PFSK-1 (cell line): ENCODE measurements around the gene HCST.

Experiments used
- FOXP2 ChIP-seq: optimal IDR thresholded peaks from 2 replicates; pipeline ENCODE3; 2011; ENCODE audit warnings: borderline replicate concordance, control low read depth, inconsistent platforms; ENCODE audit not compliant: insufficient read depth; ENCODE audit errors: extremely low read length, extremely low read depth
- POLR2AphosphoS5 ChIP-seq: IDR thresholded peaks from 2 replicates; pipeline ENCODE4 v1.6.1; 2012; ENCODE audit warnings: low read depth, mild to moderate bottlenecking, control low read depth, low read length, moderate library complexity
- SIN3A ChIP-seq: IDR thresholded peaks from 2 replicates; pipeline ENCODE4 v1.6.1; 2012; ENCODE audit warnings: mild to moderate bottlenecking, low read length, moderate library complexity, borderline replicate concordance; ENCODE audit not compliant: insufficient read depth
- TAF1 ChIP-seq: IDR thresholded peaks from 2 replicates; pipeline ENCODE4 v1.6.1; 2012; ENCODE audit warnings: low read length, control low read depth, borderline replicate concordance; ENCODE audit not compliant: insufficient read depth
- TF ChIP-seq, protein P1 (sequence below), 2 experiments: IDR thresholded peaks; 2 replicates each; pipeline versions ENCODE4 v1.6.1 to v1.8.0; 2011 to 2012; ENCODE audit warnings: low read depth in 2 of 2, low read length in 2 of 2, control low read depth in 1 of 2, inconsistent platforms in 1 of 2, mild to moderate bottlenecking in 1 of 2, moderate library complexity in 1 of 2; ENCODE audit not compliant: insufficient read depth in 1 of 2

Gene HCST

DNA sequence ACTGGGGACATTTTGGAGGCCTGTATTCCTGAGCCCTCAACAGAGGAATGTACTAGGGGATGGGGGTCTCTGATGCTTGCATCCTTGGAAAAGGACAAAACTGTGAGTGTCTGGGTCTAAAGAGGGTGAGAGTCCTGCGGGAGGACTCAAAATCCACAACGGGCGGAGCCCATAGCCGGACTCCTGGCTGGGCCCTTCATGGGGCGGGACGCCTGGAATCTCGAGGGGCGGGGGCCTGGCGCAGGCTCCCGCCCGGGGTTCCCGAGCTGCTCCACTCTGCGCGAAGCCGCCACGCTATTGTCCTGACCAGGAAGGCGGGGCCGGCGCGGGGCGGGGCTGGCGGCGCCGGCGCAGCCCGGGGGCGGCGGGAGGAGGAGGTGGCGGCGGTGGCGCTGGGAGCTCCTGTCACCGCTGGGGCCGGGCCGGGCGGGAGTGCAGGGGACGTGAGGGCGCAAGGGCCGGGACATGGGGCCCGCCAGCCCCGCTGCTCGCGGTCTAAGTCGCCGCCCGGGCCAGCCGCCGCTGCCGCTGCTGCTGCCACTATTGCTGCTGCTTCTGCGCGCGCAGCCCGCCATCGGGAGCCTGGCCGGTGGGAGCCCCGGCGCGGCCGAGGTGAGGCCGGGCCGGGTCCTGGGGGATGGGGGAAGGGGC lies 34.0 kb upstream of the HCST start, which contains the start of gene APLP1:
TSS of gene APLP1 (plus strand) at position 403 of the 651 bp plus-strand sequence. CDS start at position 466, 63 bp downstream.
- TF ChIP-seq POLR2AphosphoS5 (no peak), FOXP2 (no peak), TAF1 (no peak), SIN3A (no peak)
- TF ChIP-seq, protein P1, sequence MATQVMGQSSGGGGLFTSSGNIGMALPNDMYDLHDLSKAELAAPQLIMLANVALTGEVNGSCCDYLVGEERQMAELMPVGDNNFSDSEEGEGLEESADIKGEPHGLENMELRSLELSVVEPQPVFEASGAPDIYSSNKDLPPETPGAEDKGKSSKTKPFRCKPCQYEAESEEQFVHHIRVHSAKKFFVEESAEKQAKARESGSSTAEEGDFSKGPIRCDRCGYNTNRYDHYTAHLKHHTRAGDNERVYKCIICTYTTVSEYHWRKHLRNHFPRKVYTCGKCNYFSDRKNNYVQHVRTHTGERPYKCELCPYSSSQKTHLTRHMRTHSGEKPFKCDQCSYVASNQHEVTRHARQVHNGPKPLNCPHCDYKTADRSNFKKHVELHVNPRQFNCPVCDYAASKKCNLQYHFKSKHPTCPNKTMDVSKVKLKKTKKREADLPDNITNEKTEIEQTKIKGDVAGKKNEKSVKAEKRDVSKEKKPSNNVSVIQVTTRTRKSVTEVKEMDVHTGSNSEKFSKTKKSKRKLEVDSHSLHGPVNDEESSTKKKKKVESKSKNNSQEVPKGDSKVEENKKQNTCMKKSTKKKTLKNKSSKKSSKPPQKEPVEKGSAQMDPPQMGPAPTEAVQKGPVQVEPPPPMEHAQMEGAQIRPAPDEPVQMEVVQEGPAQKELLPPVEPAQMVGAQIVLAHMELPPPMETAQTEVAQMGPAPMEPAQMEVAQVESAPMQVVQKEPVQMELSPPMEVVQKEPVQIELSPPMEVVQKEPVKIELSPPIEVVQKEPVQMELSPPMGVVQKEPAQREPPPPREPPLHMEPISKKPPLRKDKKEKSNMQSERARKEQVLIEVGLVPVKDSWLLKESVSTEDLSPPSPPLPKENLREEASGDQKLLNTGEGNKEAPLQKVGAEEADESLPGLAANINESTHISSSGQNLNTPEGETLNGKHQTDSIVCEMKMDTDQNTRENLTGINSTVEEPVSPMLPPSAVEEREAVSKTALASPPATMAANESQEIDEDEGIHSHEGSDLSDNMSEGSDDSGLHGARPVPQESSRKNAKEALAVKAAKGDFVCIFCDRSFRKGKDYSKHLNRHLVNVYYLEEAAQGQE (IDR thresholded peaks at IDR 0.05; ENCODE audit: insufficient read depth in 1 of 2, low read depth in 2 of 2, low read length in 2 of 2), result no peak

DNA sequence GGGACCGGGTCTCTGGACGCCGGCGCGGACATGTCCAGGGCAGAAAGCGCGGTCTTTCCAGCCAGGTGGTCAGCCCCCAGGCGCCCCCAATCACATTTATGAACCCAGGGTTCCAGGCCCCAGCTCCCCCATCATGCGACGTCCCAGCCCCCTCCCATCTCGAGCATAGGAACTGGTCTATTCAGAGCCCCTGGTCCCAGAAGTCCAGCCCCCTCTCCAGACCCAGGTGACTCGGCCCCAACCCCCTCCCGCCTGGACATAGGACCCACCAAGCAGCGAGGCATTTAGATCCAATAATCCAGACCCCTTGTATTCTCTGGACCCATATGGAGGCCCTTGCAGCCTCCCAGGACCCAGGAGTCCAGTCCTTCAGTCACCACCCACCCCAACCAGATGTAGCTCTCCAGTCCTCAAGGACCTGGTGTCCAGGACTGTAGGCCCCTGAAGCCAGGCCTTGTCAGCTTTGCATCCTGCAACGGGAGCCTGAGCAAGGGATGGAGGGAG lies 33.5 kb upstream of the HCST start:
- TF ChIP-seq FOXP2 (no peak), TAF1 (no peak), POLR2AphosphoS5 (no peak), SIN3A (no peak)
- TF ChIP-seq, protein P1 (IDR thresholded peaks at IDR 0.05; ENCODE audit: insufficient read depth in 1 of 2, low read depth in 2 of 2, low read length in 2 of 2), result no peak

DNA sequence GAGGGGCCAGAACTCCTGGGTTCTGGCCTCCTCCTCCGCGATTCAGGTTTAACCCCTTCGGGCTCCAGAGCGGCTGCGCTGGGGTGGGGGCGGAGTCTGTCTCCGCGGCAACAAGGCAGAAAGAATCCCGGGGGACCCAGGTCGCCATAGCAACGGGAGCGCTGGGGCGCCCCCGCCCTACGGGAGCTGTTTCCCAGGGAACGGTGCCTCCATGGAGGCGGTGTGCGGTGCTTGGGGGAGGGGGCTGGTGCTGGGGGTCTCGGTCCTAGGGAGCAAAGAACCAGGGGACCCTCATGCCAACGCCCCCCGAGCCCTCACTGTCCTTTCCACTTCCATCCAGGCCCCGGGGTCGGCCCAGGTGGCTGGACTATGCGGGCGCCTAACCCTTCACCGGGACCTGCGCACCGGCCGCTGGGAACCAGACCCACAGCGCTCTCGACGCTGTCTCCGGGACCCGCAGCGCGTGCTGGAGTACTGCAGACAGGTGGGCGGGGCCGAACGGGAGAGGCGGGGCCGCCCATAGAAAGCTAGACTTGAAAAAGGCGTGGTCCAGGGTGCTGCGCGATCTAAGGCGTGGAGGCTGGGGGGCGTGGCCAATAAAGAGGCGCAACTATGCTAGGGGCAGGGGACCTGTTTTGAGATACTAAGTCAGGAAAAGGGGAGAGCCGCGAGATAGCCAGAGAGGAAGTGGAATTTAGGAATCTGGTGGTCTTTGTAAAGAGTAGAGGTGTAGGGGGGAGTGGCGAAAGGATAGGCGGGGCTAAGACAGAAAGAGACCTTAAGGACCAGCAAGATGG lies 32.8 kb upstream of the HCST start:
- TF ChIP-seq TAF1 (no peak), FOXP2 (peak; percentile 59), POLR2AphosphoS5 (0 out of 2 replicates have a peak, but pooled peaks have one; percentile 25), SIN3A (no peak)
- TF ChIP-seq, protein P1 (IDR thresholded peaks at IDR 0.05; ENCODE audit: insufficient read depth in 1 of 2, low read depth in 2 of 2, low read length in 2 of 2), result no peak

DNA sequence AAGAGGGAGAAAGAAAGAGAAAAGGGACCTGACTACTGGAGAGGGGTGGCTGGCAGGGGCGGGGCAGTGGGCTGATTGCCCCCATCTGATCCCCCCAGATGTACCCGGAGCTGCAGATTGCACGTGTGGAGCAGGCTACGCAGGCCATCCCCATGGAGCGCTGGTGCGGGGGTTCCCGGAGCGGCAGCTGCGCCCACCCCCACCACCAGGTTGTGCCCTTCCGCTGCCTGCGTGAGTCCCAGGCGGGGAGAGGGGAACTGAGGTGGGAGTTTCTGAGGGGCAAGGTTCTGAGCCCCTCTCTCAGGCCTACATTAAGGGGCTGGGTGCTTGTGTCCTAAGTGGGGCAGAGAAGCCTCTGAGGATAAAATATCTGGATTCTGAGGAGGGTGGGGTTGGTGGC lies 31.5 kb upstream of the HCST start:
- TF ChIP-seq TAF1, result no peak
- no peak for TF ChIP-seq FOXP2
- no peak for TF ChIP-seq SIN3A
- TF ChIP-seq, protein P1 (IDR thresholded peaks at IDR 0.05; ENCODE audit: insufficient read depth in 1 of 2, low read depth in 2 of 2, low read length in 2 of 2), result no peak
- no peak for TF ChIP-seq POLR2AphosphoS5
